CD14-positive monocyte (primary cell): Measurements from ENCODE around the gene MRPS23. TPM values are rescaled to one million over a fixed set of nuclear protein-coding genes. Genes with fewer than 3 reads are reported as not detected.

Experiments used
- DNase-seq, 3 donors: peaks; one replicate each; pipeline ENCODE4 v3.0.0-alpha.2; 2011 to 2022
- H2AFZ ChIP-seq: 2 replicates; pipeline ENCODE4 v1.6.0; 2012; ENCODE audit warnings: mild to moderate bottlenecking, low read depth, low read length, inconsistent platforms; ENCODE audit not compliant: insufficient read depth, poor library complexity, severe bottlenecking
- H3K27ac ChIP-seq, 2 donors: 1 replicate in 1 of 2; 2 replicates in 1 of 2; pipeline ENCODE4 v1.5.1; 2012 to 2013; ENCODE audit warnings: low read length in 2 of 2, control low read depth in 1 of 2, inconsistent platforms in 1 of 2, low read depth in 1 of 2, mild to moderate bottlenecking in 1 of 2
- H3K27me3 ChIP-seq, 2 donors: one replicate each; pipeline versions ENCODE4 v1.6.0 to v1.6.1; 2011 to 2013; ENCODE audit warnings: low read length in 2 of 2; ENCODE audit not compliant: control insufficient read depth in 2 of 2, insufficient read depth in 2 of 2
- H3K36me3 ChIP-seq, 2 donors: replicated peaks in 1 of 2; 1 replicate in 1 of 2; 2 replicates in 1 of 2; pipeline versions ENCODE4 v1.5.1 to v1.6.1; 2012 to 2013; ENCODE audit warnings: low read length in 2 of 2, control low read depth in 1 of 2, inconsistent platforms in 1 of 2, mild to moderate bottlenecking in 1 of 2; ENCODE audit not compliant: insufficient read depth in 2 of 2, control insufficient read depth in 1 of 2
- H3K4me1 ChIP-seq, 2 donors: 1 replicate in 1 of 2; 2 replicates in 1 of 2; pipeline versions ENCODE4 v1.5.1 to v1.6.1; 2012 to 2013; ENCODE audit warnings: low read length in 2 of 2, control low read depth in 1 of 2, inconsistent platforms in 1 of 2, mild to moderate bottlenecking in 1 of 2, moderate library complexity in 1 of 2; ENCODE audit not compliant: insufficient read depth in 2 of 2, control insufficient read depth in 1 of 2
- H3K4me2 ChIP-seq: replicated peaks from 2 replicates; pipeline ENCODE3; 2012; ENCODE audit warnings: low read length, moderate library complexity, mild to moderate bottlenecking; ENCODE audit not compliant: poor library complexity, severe bottlenecking; ENCODE audit errors: extremely low read depth
- H3K4me3 ChIP-seq, 3 experiments: fragments of 200-600 bp in 1 of 3; sonication (generic) in 1 of 3; replicated peaks in 1 of 3; 1 replicate in 2 of 3; 2 replicates in 1 of 3; pipeline ENCODE4 v1.5.1; 2011 to 2013; ENCODE audit warnings: low read length in 3 of 3, mild to moderate bottlenecking in 3 of 3, control low read depth in 2 of 3, low read depth in 2 of 3, inconsistent platforms in 1 of 3, moderate library complexity in 1 of 3
- H3K79me2 ChIP-seq: 2 replicates; pipeline ENCODE4 v1.6.0; 2012; ENCODE audit warnings: mild to moderate bottlenecking, control low read depth, inconsistent platforms, low read length, moderate library complexity; ENCODE audit not compliant: insufficient read depth
- H3K9ac ChIP-seq: 2 replicates; pipeline ENCODE4 v1.6.0; 2017; ENCODE audit warnings: low read length, mild to moderate bottlenecking; ENCODE audit not compliant: insufficient read depth, poor library complexity, severe bottlenecking
- H3K9me3 ChIP-seq, 2 donors: replicated peaks in 1 of 2; 1 replicate in 1 of 2; 2 replicates in 1 of 2; pipeline versions ENCODE4 v1.5.1 to v1.6.1; 2012 to 2013; ENCODE audit warnings: low read length in 2 of 2, control low read depth in 1 of 2; ENCODE audit not compliant: control insufficient read depth in 1 of 2, insufficient read depth in 1 of 2
- H4K20me1 ChIP-seq: 2 replicates; pipeline ENCODE4 v1.6.0; 2012; ENCODE audit warnings: mild to moderate bottlenecking, low read length, control low read depth, moderate library complexity; ENCODE audit not compliant: insufficient read depth
- H3K27ac Mint-ChIP-seq, 7 donors: one replicate each; pipeline ENCODE4 v1.8.0; 2020; ENCODE audit warnings: mild to moderate bottlenecking in 7 of 7, mixed read lengths in 7 of 7, moderate library complexity in 6 of 7, inconsistent platforms in 2 of 7
- H3K27me3 Mint-ChIP-seq, 3 donors: one replicate each; pipeline ENCODE4 v1.8.0; 2021 to 2022; ENCODE audit warnings: low read depth in 3 of 3, mild to moderate bottlenecking in 3 of 3, mixed read lengths in 3 of 3, moderate library complexity in 3 of 3, inconsistent platforms in 1 of 3
- H3K36me3 Mint-ChIP-seq, 2 donors: one replicate each; pipeline ENCODE4 v1.8.0; 2020; ENCODE audit warnings: mixed read lengths in 2 of 2, inconsistent platforms in 1 of 2, mild to moderate bottlenecking in 1 of 2
- H3K4me1 Mint-ChIP-seq: one replicate; pipeline ENCODE4 v1.8.0; 2020; ENCODE audit warnings: mild to moderate bottlenecking, mixed read lengths
- H3K4me3 Mint-ChIP-seq, 2 donors: one replicate each; pipeline ENCODE4 v1.8.0; 2020; ENCODE audit warnings: mild to moderate bottlenecking in 2 of 2, mixed read lengths in 2 of 2, moderate library complexity in 1 of 2
- H3K9me3 Mint-ChIP-seq, 7 donors: one replicate each; pipeline ENCODE4 v1.8.0; 2020 to 2022; ENCODE audit warnings: mixed read lengths in 7 of 7, mild to moderate bottlenecking in 6 of 7, moderate library complexity in 6 of 7, inconsistent platforms in 2 of 7
- CTCF ChIP-seq: fragments of 200-600 bp; IDR thresholded peaks from one replicate; pipeline ENCODE4 v1.8.0; 2022; ENCODE audit warnings: antibody characterized with exemption, mild to moderate bottlenecking
- WGBS: methylation state at CpG from one replicate; pipeline ENCODE4 v1.1.5; 2013; ENCODE audit warnings: missing lambda C conversion rate; ENCODE audit not compliant: insufficient coverage; 5-methylcytosine and 5-hydroxymethylcytosine counted together
- intact Hi-C, 2 donors: fragments of 100-400 bp; cut with micrococcal nuclease; formaldehyde crosslinking; loops; one replicate each; pipeline versions ENCODE4 v1.15.0 to v1.15.1; 2023
- polyA plus RNA-seq, 3 donors: library from polyadenylated mRNA; depleted of rRNA in 1 of 3; unstranded in 2 of 3; stranded (reverse) in 1 of 3; fragments of 300-500 nt in 2 of 3; fragments of >200 nt in 1 of 3; fragmentation: Illumina TruSeq in 2 of 3; gene quantifications; 1 replicate in 2 of 3; 2 replicates in 1 of 3; pipeline ENCODE4 v1.2.3, GENCODE V29; 2012 to 2021

MRPS23 gene
- polyA plus RNA-seq, 3 donors = 14.5 to 40.6 (median 32.7) TPM

- no peaks in the 10 kb centered on the region for H3K9me3 ChIP-seq
- no peak for DNase-seq
- H4K20me1 ChIP-seq = no peaks in the 10 kb centered on the region
- H3K27me3 ChIP-seq = peaks cover 13 to 25% of the 10 kb centered on the region in 2 donors
- no peak overlapping the region for H3K4me3 ChIP-seq
- Mint-ChIP-seq H3K9me3 (no peaks in the 10 kb centered on the region), H3K27me3 (peaks cover 35 to 58% (median 36%) of the 10 kb centered on the region in 3 donors), H3K27ac (no peak overlapping the region), H3K4me1 (peaks cover 19% of the 10 kb centered on the region), H3K4me3 (no peak overlapping the region), H3K36me3 (peaks cover 3 to 7% of the 10 kb centered on the region in 2 donors)
- no peak overlapping the region for H3K27ac ChIP-seq
- no peak overlapping the region for H3K9ac ChIP-seq
- H3K79me2 ChIP-seq = no peaks in the 10 kb centered on the region
- H2AFZ ChIP-seq = no peak overlapping the region
- WGBS = no CpG with 5 or more reads among the region's 1 CpG
- no peak for TF ChIP-seq CTCF
- H3K4me2 ChIP-seq = no peak overlapping the region
- peaks cover 16 to 17% of the 10 kb centered on the region in 2 donors for H3K4me1 ChIP-seq
- intact Hi-C loops = no loop called here
- no peaks in the 10 kb centered on the region for H3K36me3 ChIP-seq
These were observed 35.4 kb downstream of the MRPS23 start for GRCh38 chr17:57814421-57814820.

GRCh38 chr17:57811638-57812280, 38.1 kb downstream of the MRPS23 start:
- no peaks in the 10 kb centered on the region for H3K36me3 ChIP-seq
- H3K79me2 ChIP-seq = no peaks in the 10 kb centered on the region
- no peaks in the 10 kb centered on the region for H3K9me3 ChIP-seq
- peak overlapping the region in 1 of 3 experiments; percentile 62 for H3K4me3 ChIP-seq
- no peak overlapping the region for H3K27ac Mint-ChIP-seq
- DNase-seq = no peak
- no peaks in the 10 kb centered on the region for H4K20me1 ChIP-seq
- peaks cover 19% of the 10 kb centered on the region for H3K4me1 Mint-ChIP-seq
- H3K9ac ChIP-seq = no peak overlapping the region
- peak overlapping the region in 1 of 2 donors; percentile 83 for H3K4me3 Mint-ChIP-seq
- peaks cover 47 to 62% (median 52%) of the 10 kb centered on the region in 3 donors for H3K27me3 Mint-ChIP-seq
- WGBS = 16% methylated on average over 8 of the region's 8 CpGs
- intact Hi-C loops = no loop called here
- H3K27ac ChIP-seq = no peak overlapping the region
- H3K4me1 ChIP-seq = peaks cover 16 to 17% of the 10 kb centered on the region in 2 donors
- H2AFZ ChIP-seq = no peak overlapping the region
- peaks cover 3 to 7% of the 10 kb centered on the region in 2 donors for H3K36me3 Mint-ChIP-seq
- H3K9me3 Mint-ChIP-seq = no peaks in the 10 kb centered on the region
- no peak for TF ChIP-seq CTCF
- H3K27me3 ChIP-seq = peaks cover 16 to 42% of the 10 kb centered on the region in 2 donors
- peak overlapping the region; percentile 64 for H3K4me2 ChIP-seq
